Limb (tissue), 2 donors: ENCODE results near the gene HVCN1.

ENCODE experiments used
- DNase-seq, 2 donors: peaks; one replicate each; pipeline ENCODE4 v3.0.0-alpha.2; 2016; ENCODE audit errors: extremely low spot score in 2 of 2

HVCN1 gene

GRCh38 chr12:110699591-110700445 is 10.9 kb upstream of the HVCN1 start:
- peak in 1 of 2 donors; percentile 30 for DNase-seq

DNA sequence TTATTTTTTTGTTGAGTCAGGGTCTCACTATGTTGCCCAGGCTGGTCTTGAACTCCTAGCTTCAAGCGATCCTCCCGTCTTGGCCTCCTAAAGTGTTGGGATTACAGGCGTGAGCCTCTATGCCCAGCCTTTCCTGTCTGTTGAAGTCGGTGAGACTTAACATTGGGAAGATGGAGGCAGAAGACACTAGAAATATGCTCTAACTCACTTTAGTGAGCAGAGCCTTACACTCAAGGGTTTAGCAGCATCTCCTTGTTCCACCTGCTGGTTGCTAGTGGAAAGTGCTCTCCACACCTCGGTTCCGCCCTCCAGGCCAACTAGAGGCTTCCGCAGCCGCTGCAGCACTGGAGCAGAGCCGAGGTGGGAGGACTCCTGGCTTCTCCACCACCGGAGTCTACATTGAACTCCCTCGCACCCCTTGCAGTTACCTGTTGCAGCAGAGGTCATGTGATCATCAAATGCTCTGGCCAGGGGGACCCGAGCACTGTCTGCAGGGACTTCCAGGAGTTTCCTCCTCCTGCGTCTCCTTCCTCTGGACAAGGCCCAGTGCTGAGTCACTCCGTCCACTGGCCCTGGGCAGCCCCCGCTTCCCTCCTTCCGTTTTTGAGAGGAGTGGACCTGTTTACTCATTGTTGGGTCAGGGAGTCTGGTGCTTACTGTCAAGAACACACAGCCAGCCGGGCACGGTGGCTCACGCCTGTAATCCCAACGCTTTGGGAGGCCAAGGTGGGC is 9.4 kb upstream of the HVCN1 start:
- peak; percentile 65 to 69 for DNase-seq

DNA sequence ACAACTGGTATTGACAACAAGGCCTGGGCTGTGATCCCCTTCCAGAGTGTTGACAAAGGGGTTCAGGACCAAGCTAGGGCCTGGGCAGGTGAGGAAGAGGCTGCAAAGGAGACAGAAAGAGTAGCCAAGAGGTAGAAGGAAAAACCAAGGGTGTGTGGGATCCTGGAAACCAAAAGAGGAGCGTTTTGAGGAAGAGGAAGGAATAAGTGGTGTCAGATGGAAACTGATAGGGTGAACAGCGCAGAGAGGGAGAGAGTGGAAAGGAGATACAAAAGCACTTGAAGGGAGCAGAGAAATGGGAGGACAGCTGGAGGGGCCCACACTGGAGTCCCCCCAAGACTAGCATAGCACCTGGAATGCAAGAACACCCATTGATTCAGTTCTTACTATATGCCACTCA is 8.3 kb upstream of the HVCN1 start:
- no peak for DNase-seq

- no peak for DNase-seq
Observed at GRCh38 chr12:110696283-110696682, 7.4 kb upstream of the HVCN1 start.

- DNase-seq, result no peak
Observed at GRCh38 chr12:110694330-110694901, 5.5 kb upstream of the HVCN1 start.

GRCh38 chr12:110693731-110694130 is 4.8 kb upstream of the HVCN1 start:
- DNase-seq, result no peak

GRCh38 chr12:110690127-110690430 is 1.2 kb upstream of the HVCN1 start:
- no peak for DNase-seq

- DNase-seq, result peak in 1 of 2 donors; percentile 51
Observed at GRCh38 chr12:110689281-110690126, 589 bp upstream of the HVCN1 start.

- DNase-seq, result no peak
Observed at GRCh38 chr12:110687396-110688169, 1.3 kb downstream of the HVCN1 start.

GRCh38 chr12:110686294-110686903 is 2.5 kb downstream of the HVCN1 start:
- no peak for DNase-seq

DNA sequence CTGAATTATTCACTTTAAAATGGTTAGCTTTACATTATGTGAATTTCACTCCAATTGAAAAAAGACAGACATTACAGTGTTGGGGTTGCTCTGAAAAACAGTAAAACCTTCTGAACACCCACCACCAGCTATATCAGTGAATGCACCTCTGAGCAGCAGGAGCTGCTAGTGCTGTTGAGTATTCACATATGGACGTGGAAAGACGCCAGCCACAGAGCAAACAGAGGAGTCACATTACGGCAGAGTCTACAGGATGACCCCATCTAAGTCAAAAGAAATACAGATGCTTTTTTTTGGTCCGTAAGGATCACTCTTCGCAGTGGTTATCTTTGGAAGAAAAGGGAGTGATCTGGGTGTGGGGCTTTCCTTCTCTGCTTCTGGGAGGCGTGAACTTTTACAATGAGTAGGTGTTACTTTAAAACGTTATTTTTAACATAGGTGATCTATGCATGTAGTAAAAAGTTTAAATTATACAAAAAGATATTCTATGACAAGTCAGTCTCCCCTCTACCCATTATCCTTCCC is 4.5 kb downstream of the HVCN1 start:
- no peak for DNase-seq

DNA sequence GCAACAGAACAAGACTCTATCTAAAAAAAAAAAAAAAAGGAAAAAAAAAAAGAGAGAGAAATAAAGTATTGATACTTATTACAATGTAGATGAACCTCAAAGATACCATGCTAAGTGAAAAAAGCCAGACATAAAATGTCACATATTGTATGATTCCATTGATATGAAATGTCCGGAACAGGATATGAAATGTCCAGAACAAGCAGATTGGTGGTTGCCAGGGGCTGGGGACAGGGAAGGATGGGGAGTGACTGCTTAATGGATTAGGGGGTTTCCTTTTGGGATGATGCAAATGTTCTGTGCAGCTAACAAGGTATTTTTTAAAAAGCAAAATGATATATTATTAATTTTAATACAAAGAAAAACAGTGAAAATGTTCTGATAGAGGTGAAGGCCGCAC is 5.0 kb downstream of the HVCN1 start:
- no peak for DNase-seq

GRCh38 chr12:110680032-110680431 is 8.9 kb downstream of the HVCN1 start:
- no peak for DNase-seq

GRCh38 chr12:110679201-110679600 is 9.7 kb downstream of the HVCN1 start:
- DNase-seq, result no peak

GRCh38 chr12:110677982-110678381 is 10.9 kb downstream of the HVCN1 start:
- DNase-seq, result no peak

- no peak for DNase-seq
Observed at GRCh38 chr12:110677206-110677911, 11.6 kb downstream of the HVCN1 start.

DNA sequence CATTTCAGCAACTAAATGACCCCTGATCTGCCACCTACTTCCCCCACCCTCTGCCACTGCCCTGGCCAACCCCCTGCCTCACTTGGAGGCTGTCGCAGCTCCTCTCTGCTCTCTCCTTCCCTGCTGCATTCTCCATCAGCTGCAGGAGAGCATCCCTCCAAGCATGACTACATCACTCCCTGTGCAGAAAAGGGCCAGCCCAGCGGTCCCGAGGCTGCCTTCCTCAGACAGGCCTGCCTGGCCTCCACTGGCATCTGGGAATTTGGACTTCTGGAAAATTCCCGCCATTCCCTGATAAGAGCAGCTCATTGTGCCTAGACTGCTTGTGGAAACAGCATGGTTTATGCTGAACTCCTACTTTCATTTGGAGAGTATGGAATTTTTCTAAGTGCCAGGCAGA is 12.7 kb downstream of the HVCN1 start:
- DNase-seq, result no peak

- no peak for DNase-seq
Observed at GRCh38 chr12:110670161-110670701, 18.7 kb downstream of the HVCN1 start.

GRCh38 chr12:110669193-110669502 is 19.8 kb downstream of the HVCN1 start:
- no peak for DNase-seq
